ENCODE data around the gene GALNT4. TPM values are rescaled to one million over a fixed set of nuclear protein-coding genes. Genes with fewer than 3 reads are reported as not detected.

Gene GALNT4
- total RNA-seq, result 1 to 10 TPM; 5.0 to 6.2 (median 5.4) TPM

DNA sequence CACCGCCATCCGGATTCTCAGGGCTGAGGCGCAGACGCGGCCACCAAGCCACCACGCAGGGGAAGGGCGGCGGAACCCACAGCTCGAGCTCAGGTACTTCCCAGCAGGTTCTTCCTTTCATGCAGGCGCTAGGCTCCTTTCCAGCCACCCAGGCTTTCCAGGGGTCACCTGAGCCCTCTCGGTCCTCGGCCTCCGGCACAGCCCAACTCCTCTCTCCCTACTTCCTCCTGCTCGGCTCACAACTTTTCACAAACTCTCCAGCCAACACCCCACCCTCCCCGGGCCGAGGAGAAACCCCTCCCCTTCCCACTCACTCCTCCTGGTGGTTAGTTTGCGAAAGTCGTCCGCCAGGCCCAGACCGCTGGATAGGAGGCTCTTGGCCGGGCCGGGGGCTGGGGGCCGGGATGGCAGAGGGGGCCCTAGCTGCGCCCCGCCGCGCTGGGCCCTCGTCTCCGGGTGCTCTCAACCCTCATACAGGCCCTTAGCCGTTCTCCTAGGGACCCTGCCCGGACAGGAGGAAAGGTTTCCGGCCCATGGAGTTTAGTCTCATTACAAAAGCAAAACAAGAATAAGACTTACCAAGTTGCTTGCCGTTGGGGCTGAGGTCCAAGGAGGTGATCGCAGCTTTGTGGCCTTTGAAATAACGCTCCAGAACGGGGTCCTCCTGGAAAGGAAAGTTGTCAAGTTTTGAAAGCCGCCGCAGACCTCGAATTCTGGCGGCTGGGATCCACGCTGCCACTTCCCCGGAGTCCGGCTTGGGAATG lies at the start of gene GALNT4:
GALNT4 (minus strand) TSS at position 256 of the 764 bp plus-strand sequence; CDS start at position 9, 247 bp downstream.
- Histone ChIP-seq H3K9me3 (no peaks in the 10 kb centered on the region), H3K4me1 (peaks cover 38 to 57% (median 49%) of the 10 kb centered on the region in 4 donors), H3K36me3 (peaks cover 0 to 8% (median 0%) of the 10 kb centered on the region in 4 donors), H3K27me3 (no peaks in the 10 kb centered on the region), H3K4me3 (peak within 1 kb of the TSS; percentile 77 to 92 (median 82)), H3K27ac (replicated peaks in 1 of 4) (peak within 1 kb of the TSS; percentile 89 to 94 (median 90))
- TF ChIP-seq, protein P1, sequence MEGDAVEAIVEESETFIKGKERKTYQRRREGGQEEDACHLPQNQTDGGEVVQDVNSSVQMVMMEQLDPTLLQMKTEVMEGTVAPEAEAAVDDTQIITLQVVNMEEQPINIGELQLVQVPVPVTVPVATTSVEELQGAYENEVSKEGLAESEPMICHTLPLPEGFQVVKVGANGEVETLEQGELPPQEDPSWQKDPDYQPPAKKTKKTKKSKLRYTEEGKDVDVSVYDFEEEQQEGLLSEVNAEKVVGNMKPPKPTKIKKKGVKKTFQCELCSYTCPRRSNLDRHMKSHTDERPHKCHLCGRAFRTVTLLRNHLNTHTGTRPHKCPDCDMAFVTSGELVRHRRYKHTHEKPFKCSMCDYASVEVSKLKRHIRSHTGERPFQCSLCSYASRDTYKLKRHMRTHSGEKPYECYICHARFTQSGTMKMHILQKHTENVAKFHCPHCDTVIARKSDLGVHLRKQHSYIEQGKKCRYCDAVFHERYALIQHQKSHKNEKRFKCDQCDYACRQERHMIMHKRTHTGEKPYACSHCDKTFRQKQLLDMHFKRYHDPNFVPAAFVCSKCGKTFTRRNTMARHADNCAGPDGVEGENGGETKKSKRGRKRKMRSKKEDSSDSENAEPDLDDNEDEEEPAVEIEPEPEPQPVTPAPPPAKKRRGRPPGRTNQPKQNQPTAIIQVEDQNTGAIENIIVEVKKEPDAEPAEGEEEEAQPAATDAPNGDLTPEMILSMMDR (IDR thresholded peaks at IDR 0.05), result peak; percentile 57 to 84 (median 60)
- TF ChIP-seq EP300 (IDR thresholded peaks at IDR 0.05) (no peak), POLR2AphosphoS5 (IDR thresholded peaks at IDR 0.05) (peak; percentile 74 to 80), POLR2A (IDR thresholded peaks at IDR 0.05; ENCODE audit: low read depth) (peak; percentile 5)
- intact Hi-C loops (cut with DNase I), result loop anchor here (2.0 to 10.0 kb wide), 5 partner anchors 62 to 506 kb away; partner anchors contain the start of gene DUSP6
- peak; percentile 98 for DNase-seq (ENCODE audit: extremely low spot score)
- WGBS, result 0% methylated on average over 36 of the region's 43 CpGs

DNA sequence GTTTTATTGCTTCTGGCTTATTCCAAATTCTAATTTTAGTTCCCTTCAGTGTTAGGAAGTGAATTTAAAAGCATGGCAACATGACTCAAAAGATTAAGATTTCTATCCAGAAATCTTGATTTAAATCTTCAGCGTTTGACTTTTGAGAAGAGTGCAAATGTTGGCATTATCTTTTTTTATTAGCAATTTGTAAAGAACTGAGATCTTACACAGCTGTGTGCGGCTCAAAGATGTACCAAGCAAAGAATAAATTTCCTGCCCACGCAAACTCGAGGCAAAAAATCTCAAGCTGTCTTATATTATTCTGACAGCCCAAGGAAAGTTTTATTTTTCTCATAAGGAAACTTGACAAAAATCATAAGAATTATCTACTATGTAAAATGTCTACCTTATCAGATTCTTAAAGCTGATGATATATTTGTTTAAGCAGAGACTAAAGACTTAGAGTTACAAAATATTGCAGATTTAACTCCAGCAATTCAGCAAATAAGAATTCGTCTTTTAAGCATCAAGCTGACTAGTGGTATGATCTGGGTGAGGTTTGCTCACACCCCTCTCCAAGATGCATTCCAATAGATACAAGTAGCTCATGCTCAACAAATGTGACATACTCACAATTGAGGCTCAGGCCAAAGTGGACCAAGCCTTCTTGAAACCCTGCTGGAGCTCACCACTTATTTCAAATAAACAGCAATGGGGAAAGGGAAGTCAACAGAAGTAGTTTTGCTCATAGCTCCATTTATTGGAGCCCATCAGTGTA lies 48.6 kb upstream of the GALNT4 start:
- no peaks in the 10 kb centered on the region for H3K9me3 ChIP-seq
- peak; percentile 45 for DNase-seq (ENCODE audit: extremely low spot score)
- H3K4me3 ChIP-seq, result no peak overlapping the region
- H3K4me1 ChIP-seq, result peaks cover 0 to 4% (median 0%) of the 10 kb centered on the region in 4 donors
- WGBS, result 79% methylated on average over 5 of the region's 5 CpGs
- intact Hi-C loops (cut with DNase I), result no loop called here
- TF ChIP-seq EP300 (IDR thresholded peaks at IDR 0.05), result no peak
- no peaks in the 10 kb centered on the region for H3K27me3 ChIP-seq
- no peak overlapping the region for H3K27ac ChIP-seq (replicated peaks in 1 of 4)
- H3K36me3 ChIP-seq, result no peaks in the 10 kb centered on the region

DNA sequence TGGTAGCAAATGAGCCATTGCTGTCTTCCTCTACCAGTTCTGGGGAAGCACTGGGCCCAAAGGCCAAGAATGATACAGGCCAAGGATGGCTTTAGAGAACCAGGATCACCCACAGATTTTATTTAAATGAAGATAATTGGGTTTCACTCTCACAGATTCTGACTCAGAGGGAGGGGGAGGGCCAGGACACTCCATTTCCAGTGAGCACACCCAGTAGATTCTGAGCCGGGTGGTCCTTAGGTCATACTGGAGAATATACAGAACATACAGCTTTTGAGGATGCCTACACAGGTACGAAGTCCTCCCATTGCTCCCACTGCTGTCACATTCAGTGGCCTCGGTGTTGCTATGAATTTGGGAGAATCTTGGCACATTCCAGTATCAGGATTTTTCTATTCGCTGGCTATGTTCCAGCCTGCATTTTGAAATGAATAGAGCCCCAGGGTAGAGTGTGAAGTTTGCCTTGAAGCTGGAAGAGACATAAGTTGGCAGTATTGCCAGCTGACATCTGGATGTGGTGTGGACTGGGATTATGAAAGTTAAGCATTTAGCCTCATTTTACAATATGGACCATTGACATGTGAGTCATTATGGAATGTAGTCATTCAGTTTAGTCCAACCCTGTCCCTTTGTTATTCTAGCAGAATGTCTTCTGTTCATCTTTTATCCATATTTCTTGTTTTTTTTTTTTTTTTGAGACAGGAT lies 47.0 kb upstream of the GALNT4 start:
- WGBS, result 93% methylated on average over 4 of the region's 4 CpGs
- Histone ChIP-seq H3K27me3 (no peaks in the 10 kb centered on the region), H3K4me3 (no peak overlapping the region), H3K36me3 (no peaks in the 10 kb centered on the region), H3K27ac (replicated peaks in 1 of 4) (no peak overlapping the region), H3K4me1 (peaks cover 0 to 4% (median 0%) of the 10 kb centered on the region in 4 donors), H3K9me3 (no peaks in the 10 kb centered on the region)
- DNase-seq (ENCODE audit: extremely low spot score), result no peak
- intact Hi-C loops (cut with DNase I), result no loop called here
- TF ChIP-seq POLR2A (IDR thresholded peaks at IDR 0.05; ENCODE audit: low read depth), result no peak
- TF ChIP-seq, protein P1 (IDR thresholded peaks at IDR 0.05), result no peak
- TF ChIP-seq EP300 (IDR thresholded peaks at IDR 0.05), result no peak
- no peak for TF ChIP-seq POLR2AphosphoS5 (IDR thresholded peaks at IDR 0.05)

DNA sequence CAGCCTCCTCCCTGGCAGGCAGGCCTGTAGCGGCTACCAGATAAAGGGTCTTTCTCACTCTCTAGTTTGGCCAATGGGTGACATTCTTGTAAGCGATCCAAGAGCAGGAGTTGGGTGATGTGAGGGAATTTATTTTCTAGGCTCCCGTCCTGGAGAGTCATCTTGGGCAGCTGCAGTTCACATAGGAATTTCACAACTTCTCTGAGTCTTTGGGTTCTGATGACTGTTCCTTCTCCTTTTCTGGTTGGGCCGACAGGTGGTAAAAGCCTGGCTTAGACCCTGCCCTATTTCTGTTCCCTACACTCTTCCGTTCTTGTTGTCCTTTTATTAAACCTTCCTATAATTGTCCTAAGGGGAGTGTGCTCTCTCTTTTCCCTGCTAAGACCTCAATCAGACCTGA lies 43.9 kb upstream of the GALNT4 start:
- no peak for TF ChIP-seq POLR2AphosphoS5 (IDR thresholded peaks at IDR 0.05)
- TF ChIP-seq, protein P1 (IDR thresholded peaks at IDR 0.05), result no peak
- H3K4me3 ChIP-seq, result no peak overlapping the region
- H3K4me1 ChIP-seq, result no peaks in the 10 kb centered on the region
- peak; percentile 12 for DNase-seq (ENCODE audit: extremely low spot score)
- 74% methylated on average over 5 of the region's 5 CpGs for WGBS
- no peaks in the 10 kb centered on the region for H3K27me3 ChIP-seq
- H3K9me3 ChIP-seq, result no peaks in the 10 kb centered on the region
- intact Hi-C loops (cut with DNase I), result no loop called here
- no peaks in the 10 kb centered on the region for H3K36me3 ChIP-seq
- H3K27ac ChIP-seq (replicated peaks in 1 of 4), result no peak overlapping the region

All from esophagus muscularis mucosa (tissue), 4 donors.